Measurements from ENCODE around the gene CD247.

CD247 gene

DNA sequence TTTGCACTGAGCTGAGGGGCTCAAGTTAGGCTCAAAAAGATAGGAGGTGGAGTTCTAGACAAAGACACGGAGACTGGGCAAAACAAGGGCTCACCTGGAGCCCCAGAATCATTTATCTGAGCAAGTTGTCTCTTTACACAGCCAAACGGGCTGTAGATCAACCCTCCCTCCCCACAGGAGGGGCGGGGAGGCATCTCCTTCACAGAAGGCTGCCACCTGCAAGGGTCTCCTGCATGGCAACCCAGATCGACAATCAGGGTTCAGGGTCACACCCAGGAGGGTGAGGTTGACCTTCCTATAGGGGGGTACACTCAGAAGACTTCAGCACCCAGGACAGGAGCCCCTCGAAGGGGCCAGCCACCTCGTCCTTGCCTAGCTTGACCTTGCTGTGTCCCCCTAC lies 84.0 kb downstream of the CD247 start:
- DNase-seq: no peak

DNA sequence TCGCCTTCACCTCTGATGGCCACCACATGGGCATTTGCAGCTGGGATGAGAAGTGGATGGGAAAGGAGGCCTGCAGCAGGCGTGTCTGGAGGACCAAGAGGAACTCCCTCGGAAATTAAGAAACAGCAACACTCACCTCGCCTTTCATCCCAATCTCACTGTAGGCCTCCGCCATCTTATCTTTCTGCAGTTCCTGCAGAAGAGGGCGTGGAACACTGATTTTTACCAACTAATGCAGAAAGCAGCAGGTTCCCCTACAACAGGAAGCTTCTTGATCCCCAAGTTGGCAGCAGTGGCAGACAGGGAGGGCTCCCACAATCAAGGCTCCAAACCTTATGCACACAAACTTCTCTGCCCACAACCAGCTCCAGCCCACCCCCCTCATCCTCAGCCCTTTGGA lies 84.4 kb downstream of the CD247 start:
- DNase-seq: no peak

DNA sequence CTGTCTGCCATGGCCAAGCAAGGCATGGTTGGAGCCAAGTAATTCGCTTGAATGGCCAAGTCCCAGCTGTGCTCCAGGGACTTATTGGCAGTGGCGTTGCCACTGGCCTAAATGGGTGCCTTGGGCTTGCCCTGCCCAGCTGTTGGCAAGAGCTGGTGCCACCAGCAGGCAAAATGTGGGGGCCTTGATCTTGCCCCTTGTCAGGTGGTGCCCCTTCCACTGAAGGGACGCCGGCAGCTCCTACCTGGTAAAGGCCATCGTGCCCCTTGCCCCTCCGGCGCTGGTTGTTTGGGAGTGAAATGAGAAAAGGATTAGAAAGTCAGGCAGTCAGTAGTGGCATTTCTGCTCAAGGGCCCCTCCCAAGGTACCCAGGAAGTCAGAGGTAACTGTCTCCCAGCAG lies 85.5 kb downstream of the CD247 start:
- no peak for DNase-seq

DNA sequence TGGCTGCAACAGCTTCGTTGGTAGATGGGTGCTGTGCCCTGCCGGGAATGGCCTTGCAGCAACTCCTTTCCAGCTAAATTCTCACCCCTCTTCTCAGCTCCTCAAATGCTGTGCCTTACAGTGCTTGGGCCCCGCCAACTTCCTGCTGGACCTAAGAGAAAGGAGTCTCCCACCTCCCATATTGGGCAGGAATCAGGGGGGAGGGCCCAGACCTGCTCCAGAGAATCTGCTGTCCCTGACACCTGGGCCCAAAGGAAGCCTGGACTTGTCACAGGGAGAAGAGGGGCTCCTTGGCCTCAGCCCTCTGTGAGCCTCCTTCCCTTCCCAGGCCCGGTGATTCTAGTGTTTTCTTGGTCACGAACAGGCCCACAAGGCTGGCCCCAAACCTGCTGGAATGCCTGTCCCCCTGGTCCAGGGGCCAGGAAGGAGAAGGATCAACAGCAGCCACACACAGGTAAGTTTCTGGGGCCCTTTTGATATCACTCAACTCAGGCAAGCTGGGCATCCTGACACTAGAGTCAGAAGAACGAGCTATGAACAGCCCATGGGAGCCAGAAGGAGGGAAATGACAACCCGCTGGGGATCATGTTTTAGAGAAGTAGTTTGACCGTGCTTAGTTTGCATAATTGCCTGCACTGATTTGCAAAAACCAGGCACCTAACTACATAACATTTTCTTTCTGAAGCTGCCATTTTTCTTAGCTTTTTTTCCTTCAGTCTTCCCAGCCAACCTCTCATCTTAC lies 86.2 kb downstream of the CD247 start:
- no peak for DNase-seq

DNA sequence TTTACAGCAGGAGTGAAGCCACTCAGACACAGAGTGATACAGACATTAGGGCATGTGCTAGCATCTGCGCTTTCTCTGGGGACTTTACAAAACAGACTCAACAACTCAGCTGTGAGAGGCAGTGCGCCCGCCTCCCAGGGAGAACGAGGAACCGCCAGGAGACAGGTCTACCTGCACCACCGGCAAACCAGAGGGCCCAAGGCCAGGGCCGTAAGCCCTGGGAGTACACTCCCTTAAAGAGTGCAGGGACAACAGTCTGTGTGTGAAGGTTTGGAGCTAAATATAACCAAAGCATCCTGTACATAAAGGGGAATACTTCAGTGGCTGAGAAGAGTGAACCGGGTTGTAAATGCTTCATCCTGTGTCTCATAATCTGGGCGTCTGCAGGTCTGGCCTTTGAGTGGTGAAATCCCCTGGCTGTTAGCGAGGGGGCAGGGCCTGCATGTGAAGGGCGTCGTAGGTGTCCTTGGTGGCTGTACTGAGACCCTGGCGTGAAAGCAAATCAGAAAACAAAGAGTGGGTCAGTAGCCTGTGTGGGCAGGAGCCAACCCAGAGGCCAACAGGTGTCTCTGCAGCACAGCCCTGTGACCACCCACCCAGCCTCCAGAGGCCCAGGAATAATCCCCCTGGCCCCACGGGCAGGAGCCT lies 86.9 kb downstream of the CD247 start:
- DNase-seq: no peak

DNA sequence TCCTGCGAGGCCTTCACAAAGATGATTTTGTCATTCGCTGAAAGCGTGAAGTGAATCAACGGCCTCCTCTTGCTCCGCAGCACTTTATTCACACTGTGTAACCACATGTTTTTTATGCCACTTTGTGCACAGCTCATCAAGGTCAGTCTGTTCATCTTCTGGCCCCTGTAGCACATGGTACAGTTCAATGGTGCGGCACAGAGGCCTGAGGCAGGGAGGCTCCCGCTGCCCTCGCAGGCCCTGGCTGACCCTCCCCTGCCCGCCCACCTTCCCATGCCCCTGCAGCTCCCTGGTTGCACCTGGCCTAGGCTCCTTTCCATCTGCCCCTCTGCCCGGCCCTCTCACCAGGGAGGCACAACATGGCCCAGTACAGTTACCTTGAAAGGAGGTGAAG lies 87.5 kb downstream of the CD247 start:
- no peak for DNase-seq

DNA sequence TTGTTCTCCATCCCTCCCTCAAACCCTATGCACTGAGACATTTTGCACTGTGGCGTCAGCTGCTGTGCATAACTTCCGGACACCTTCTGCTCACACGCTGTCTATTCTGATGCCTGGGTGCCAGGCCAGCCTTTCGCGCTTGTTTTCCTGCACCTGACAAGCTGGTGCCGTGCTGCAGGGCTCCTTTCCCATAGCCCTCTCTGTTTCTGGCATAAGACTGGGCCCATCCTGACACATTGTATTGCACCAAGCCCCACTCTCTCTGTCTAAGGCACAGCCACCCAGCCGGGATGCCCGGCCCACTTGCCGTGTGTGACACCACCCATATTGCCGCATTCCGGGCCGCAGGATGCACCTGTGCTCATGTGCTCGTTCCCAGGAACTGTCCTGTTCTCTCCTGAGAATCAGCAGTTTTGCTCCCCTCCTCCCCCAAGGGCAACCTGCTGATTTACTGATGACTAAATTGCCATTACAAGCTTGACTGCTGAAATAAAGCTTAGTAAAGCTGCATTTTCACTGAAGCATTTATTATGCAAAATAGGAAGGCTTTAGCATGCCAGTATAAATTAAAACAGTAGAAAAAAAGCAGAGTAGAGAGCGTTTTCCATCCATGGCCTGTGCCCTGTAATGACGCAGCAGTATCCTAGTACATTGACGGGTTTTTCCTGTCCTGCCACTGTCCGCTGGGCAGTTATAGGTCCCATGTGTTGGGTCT lies 88.0 kb downstream of the CD247 start:
- no peak for DNase-seq

DNA sequence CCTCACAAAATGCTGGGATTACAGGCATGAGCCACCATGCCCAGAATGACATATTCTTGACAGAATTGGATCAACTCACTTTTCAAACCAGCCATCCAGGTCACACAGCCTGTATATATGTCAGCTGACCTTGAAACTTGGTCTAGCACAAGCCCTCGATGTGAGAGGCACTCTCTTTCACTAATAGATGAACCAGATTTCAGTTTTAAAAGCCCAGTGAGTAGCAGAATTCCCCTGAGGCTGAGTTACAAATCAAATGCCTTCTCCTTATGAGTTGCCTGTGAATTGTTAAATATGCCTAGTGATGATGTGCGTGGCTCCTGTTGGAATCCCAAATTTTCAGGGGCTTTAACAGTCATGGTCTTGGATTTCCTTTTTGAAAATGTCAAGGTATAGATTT lies 88.7 kb downstream of the CD247 start:
- no peak for DNase-seq

DNA sequence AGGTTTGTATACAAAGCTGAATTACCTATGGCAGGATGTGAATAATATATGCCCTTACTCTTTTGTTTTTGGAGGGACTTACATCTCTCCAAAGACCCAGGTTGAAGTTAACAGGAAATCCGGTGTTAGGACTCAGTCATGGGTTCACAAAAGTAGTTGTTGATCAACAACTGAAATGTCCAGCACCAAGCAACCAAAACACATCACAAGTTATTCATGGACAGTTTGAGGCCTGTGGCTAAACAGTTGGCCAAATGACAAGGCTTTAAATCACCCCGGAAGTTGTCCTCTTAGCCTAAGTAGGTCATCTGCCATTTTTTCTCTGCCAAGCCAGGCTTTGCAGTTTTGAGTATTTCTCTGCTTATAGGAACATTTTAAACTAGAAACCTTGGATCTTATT lies 89.9 kb downstream of the CD247 start:
- DNase-seq: no peak

DNA sequence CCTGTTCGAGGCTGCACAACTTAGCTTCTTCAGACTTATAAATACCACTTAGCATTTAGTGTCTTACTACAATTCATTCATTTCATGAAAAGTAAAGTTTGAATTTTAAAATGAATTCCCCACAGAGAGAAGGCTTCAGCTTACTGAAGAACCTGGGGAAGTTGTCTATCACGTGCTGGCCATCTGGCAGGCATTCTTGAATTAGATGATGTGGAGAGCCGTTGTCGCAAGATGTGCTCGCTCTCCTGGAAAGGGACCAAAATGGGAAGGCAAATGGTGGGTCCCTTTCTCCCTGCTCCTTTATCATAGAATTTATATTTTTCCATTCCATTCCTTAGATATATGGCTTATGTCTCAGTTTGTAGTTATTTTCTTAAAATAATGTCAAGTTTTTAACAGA lies 90.5 kb downstream of the CD247 start:
- peak; percentile 25 for DNase-seq

DNA sequence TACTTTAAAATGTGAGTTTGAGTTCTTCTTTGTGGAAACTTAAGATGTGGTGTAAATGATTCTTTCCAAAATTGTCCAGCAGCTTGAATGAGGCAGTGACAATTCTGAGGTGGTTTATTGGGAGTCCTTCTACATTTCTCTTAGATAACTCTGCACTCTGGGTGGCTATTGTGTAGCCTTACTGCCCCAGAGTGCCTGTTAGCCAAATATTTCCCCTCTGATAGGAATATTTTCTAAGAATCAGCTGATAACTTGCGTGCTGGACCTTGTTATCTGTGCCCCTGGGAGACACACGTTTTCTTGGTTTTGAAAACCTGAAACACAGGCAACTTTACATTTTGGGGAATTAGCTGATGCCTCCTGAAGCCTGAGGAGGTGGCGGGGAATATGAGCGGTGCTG lies 91.6 kb downstream of the CD247 start:
- DNase-seq: peak; percentile 80

DNA sequence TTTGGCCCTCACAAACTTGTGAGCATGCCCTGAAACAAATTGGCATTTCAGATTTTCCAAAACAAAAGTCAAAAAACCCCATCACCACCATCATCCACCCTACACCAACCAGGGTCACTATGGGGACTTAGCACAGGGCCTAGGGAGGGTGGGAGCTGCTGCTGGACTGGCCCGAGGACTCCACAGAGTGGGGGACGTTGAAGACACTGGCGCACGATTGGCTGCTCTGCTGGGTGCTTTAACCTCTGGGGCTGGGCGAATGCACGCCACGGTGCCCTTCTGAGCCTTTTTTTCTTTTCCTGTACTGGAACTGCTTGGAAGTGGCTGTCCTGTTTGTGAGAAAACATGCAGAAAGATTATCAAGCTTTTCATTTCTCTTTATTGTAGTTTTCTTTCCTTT lies 92.8 kb downstream of the CD247 start:
- DNase-seq: no peak

DNA sequence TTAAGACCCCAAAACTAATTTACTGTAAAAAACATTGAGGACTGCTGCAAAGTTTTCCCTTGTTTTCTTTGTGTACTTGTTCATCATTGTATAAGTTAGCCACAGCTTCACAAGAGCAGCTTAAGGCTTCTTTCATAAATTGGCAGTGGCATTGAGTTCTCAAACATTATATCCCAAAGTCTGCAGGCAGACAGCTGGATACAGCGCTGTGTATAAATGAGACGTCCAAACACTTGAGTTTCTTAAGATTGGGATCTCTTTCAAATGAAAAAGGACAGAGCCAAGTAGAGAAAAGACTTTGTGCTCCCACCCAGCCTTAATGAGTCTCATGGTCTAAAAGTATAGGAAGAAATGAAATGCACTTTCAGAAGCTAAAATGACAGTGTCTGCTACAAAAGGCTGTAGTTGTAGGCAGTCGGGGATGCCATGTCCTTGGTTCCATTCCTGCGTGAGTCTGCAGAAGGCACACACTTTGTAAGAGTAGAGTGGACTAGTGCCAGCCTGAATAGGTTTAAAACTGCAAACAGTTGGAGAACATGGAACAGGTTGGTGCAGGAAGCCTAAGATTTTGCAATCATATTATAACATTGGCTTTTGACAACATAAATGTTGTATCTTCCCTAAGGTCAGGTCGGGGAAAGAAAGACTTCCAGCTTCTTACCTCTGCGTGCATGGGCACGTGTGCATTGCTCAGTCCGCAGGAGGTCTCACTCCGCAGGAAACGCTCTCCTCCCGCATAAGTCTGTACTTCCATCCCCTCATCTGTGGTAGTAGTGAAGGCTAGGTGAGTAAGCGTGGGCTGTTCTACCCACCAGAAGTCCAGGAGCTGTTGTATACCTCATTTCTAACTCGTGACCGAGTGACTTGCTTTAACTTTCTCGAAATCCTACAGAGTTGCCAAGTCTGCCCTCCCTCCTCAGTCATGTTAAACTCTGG lies 94.4 kb downstream of the CD247 start:
- no peak for DNase-seq

DNA sequence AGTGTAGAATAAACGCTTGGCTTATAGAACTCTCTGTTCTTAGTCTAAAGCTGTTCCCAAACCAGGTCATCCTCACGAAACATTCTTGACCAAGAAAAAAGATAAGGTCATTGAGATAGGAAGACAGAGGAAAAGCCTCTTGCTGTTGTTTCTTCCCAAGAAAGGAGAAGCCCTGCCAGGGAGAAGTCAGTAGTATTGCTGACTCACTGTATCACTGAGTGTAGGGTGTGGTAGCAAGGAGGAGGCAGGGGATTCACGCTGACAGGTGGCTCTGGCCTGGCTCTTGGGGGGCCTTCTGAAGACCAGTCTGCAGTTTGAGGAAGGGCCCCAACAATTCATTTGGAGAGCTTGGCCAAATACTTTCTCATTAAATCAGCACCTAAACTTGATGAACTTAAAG lies 97.8 kb downstream of the CD247 start:
- peak; percentile 7 for DNase-seq

DNA sequence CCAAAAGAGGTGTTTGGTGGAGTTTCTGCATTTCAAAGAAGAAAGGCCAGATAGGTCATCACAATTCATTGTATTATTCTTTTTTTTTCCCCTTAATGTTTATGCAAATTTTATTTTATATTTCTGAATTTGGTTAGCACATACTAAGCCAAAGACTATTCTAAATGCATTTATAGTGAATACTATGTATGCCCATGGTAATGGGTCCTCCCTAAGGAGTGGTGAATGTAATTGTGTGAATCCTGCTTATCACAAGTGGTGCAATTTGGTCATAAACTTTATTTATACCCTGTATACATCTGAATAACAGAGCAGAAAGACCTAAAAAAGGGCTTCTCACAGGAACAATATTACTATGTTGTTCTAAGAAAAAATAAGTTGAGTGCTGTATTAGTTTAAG lies 99.1 kb downstream of the CD247 start:
- no peak for DNase-seq

DNA sequence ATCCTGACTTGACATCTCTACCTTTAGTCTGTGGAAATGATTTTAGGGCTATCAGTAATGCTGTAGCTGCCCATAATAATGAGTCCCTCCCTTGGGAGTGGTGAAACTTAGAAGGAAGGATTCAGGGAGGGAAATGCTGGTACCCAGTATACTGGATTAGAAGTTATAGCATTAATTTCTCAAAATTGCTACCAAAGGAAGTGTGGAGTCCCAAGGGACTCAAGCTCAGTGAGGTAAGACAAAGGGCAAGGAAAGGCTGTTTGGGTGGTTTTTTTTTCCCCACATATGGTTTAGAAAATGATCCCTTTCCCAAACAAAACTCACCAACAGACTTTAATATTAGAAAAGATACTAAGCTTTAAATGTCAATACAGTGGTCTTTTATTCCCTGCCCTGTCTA lies 99.9 kb downstream of the CD247 start:
- DNase-seq: no peak

DNA sequence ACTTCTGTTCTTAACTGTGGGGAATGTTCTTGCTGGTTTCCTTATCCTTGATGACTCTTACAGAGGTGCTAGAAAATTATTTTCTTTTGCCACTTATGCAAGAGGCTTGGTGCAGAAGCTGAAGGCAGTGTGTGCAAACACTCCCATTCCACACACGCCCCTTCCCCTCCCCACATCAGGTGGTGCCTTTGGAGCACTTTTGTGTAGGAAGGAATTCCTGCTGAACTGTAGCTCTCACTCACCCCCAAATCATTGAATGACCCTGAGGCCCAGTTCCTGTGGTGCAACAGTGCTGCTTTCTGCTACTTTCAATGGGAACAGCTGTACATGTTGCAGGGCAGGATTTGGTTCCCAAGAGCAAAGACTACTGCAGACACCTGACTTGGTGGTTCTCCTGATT lies 101.8 kb downstream of the CD247 start:
- no peak for DNase-seq

DNA sequence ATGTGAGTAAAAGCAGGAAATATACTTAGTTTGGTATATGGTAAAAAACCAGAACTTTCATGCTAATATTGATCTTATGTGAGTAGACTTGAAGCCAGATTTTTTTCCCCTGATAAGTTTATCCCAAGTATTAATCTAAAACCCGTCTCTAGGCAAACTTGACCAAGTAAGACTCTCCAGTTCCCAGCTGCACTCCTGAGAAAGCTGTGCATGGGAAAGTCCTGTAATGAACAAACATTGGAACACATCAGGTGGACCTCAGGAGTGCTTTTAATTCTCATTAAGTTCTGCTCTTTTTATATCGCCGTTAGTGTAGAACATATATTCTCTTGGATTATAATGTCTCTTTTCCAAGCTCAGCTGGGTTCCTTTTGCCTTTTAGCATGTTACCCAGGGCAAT lies 105.0 kb downstream of the CD247 start:
- DNase-seq: no peak

DNA sequence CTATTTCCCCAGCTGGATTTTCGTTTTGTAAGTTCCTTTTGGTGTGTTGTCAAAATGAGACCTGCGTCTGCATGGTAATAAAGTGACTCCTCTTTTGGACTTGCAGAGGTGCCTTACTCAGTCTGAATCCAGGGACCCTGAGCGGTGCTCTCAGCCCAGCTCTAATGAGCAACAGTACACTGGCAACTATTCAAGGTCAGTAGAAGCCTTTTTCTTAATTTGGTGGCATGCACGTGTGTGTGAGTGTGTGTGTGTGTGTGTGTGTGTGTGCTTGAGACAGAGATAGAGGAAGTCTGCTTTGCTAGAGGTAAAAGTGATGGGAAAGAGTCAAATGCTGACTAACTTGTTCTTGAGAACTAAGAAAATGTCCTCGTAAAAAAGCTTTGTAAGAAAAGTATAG lies 105.4 kb downstream of the CD247 start:
- DNase-seq: no peak

DNA sequence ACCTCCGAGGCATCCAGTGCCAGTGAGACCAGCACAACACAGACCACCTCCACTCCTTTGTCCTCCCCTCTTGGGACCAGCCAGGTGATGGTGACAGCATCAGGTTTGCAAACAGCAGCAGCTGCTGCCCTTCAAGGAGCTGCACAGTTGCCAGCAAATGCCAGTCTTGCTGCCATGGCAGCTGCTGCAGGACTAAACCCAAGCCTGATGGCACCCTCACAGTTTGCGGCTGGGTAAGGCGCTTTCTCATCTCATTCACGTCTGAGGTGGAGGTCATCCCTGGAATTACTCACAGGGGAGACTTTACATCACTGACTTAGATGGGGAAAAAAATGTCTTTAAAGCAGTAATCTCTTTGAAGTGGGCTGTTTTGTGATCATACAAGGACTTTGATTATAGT lies 106.3 kb downstream of the CD247 start:
- DNase-seq: no peak

DNA sequence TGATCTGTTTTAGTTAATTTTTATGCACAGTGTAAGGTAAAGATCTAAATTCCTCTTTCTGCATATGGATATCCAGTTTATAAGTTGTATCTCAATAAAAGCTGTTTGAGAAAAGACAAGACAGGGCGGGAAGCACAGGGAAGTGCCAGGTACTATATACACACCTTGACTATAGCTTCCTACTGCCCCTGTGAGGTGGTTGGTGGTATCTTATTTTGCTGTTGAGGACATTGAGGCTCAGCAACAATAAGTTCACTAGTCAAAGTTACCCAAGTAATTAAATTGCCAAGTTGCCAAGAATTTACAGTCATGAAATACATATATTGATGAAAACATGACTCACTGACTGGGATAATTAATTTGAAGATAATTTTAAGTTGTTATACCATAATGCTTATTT lies 109.1 kb downstream of the CD247 start:
- peak; percentile 14 for DNase-seq

DNA sequence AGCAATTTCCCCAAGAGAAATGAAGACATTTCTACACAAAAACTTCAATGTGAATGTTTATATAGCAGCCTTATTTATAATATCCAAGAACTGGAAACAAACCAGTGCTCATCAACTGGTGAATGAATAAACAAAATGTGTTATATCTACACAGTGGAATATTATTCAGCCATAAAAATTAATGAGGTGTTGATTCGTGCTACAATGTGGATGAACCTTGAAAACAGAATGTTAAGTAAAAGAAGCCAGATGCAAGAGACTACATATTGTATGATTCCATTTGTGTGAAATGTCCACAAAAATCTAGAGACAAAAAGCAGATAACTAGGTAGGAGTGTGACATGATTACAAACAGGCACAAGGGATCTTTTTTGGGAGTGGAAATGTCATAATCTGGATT lies 110.0 kb downstream of the CD247 start:
- DNase-seq: no peak

DNA sequence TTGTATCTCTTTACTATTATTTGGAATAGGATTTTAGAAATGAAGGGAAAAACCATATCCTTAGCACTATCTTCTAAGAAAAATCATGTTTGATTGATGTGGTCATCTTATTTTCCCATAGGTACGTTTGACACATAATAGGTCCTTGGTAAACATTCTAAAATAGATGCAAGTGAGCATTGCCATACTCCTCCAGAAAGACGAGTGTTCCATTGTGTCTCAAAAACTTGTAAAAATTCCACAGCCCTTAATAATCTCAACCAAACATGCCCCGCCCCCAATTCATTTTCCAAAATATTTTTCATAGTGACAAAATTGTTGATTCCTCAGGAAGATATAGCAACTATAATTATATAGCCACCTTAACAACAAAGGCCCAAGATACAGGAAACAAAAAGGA lies 113.4 kb downstream of the CD247 start:
- no peak for DNase-seq
